ENCODE results near the gene TMEM170A.

TMEM170A gene

GRCh38 chr16:75486676-75487313 is 22.3 kb upstream of the TMEM170A start:
- ATAC-seq (peak; percentile 71), DNase-seq (ENCODE audit: low spot score in 2 of 2) (no peak)
- no peak overlapping the region for H3K4me3 Mint-ChIP-seq
- H3K27ac Mint-ChIP-seq, result no peak overlapping the region
- no peaks in the 10 kb centered on the region for H3K9me3 Mint-ChIP-seq
- no peaks in the 10 kb centered on the region for H3K36me3 Mint-ChIP-seq
- no peaks in the 10 kb centered on the region for H3K4me1 Mint-ChIP-seq

GRCh38 chr16:75486014-75486675 is 21.7 kb upstream of the TMEM170A start:
- no peaks in the 10 kb centered on the region for H3K4me1 Mint-ChIP-seq
- no peaks in the 10 kb centered on the region for H3K36me3 Mint-ChIP-seq
- no peak overlapping the region for H3K27ac Mint-ChIP-seq
- H3K4me3 Mint-ChIP-seq, result no peak overlapping the region
- DNase-seq (ENCODE audit: low spot score in 2 of 2) (no peak), ATAC-seq (no peak)
- no peaks in the 10 kb centered on the region for H3K9me3 Mint-ChIP-seq

DNA sequence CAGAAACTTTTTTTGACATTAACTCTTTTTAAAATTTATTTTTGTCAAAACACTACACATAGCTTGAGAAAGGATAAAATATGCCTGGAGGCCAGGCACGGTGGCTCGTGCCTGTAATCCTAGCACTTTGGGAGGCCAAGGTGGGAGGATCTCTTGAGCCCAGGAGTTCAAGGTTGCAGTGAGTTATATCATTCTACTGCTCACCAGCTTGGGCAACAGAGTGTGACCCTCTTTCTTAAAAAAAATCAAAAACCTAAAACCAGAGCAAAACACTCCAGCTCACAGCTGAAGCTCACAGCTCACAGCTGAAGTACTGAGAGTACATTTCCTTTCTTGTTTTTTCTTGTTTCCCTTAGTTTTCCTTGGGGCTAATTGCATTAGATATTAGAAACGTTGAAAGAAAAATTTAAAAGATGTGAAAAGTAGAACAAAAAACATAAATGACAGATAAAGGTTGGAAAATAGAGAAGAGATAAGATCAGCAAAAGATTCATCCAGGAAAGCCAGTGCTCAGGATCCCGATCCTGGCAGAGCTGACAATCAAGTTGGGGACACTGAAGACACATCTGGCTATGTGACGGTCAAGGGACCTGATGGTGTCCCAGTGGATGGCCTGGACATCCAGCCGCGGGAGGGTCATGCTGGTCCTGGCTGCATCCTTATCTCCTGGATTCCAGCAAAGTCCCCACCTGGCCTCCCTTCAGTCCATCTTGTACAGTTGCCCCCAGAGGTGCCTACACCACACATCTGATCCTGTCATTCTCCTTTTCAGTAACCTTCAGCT is 20.9 kb upstream of the TMEM170A start:
- ATAC-seq (no peak), DNase-seq (ENCODE audit: low spot score in 2 of 2) (no peak)
- no peak overlapping the region for H3K4me3 Mint-ChIP-seq
- no peaks in the 10 kb centered on the region for H3K4me1 Mint-ChIP-seq
- H3K9me3 Mint-ChIP-seq, result no peaks in the 10 kb centered on the region
- H3K36me3 Mint-ChIP-seq, result no peaks in the 10 kb centered on the region
- no peak overlapping the region for H3K27ac Mint-ChIP-seq

- no peaks in the 10 kb centered on the region for H3K36me3 Mint-ChIP-seq
- ATAC-seq (no peak), DNase-seq (ENCODE audit: low spot score in 2 of 2) (no peak)
- no peaks in the 10 kb centered on the region for H3K9me3 Mint-ChIP-seq
- no peak overlapping the region for H3K27ac Mint-ChIP-seq
- H3K4me3 Mint-ChIP-seq, result no peak overlapping the region
- peaks cover under 1% of the 10 kb centered on the region for H3K4me1 Mint-ChIP-seq
Observed at GRCh38 chr16:75483222-75483621, 18.7 kb upstream of the TMEM170A start.

GRCh38 chr16:75482434-75483205 is 18.1 kb upstream of the TMEM170A start:
- ATAC-seq, result no peak
- no peak for DNase-seq (ENCODE audit: low spot score in 2 of 2)
- Mint-ChIP-seq H3K4me3 (no peak overlapping the region), H3K9me3 (no peaks in the 10 kb centered on the region), H3K36me3 (no peaks in the 10 kb centered on the region), H3K4me1 (peaks cover 4% of the 10 kb centered on the region), H3K27ac (no peak overlapping the region)

DNA sequence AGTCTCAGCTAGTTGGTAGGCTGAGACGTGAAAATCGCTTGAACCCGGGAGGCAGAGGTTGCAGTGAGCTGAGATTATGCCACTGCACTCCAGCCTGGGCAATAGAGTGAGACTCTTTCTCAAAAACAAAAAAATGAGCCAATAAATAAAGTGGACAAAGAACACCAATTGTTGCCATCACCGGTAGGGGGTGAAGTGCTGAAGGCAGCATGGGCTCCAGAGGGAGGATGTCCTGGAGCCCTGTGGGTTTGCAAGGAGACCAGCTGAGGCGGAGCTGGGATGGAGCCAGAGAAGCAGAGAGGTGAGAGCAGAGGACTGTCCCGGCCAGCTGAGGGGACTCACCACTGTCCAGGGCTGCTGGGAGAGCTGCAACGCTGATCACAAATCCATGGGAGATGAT is 17.0 kb upstream of the TMEM170A start:
- Mint-ChIP-seq H3K4me3 (no peak overlapping the region), H3K36me3 (no peaks in the 10 kb centered on the region), H3K9me3 (no peaks in the 10 kb centered on the region), H3K4me1 (peaks cover 4% of the 10 kb centered on the region), H3K27ac (no peak overlapping the region)
- ATAC-seq (no peak), DNase-seq (ENCODE audit: low spot score in 2 of 2) (no peak)

DNA sequence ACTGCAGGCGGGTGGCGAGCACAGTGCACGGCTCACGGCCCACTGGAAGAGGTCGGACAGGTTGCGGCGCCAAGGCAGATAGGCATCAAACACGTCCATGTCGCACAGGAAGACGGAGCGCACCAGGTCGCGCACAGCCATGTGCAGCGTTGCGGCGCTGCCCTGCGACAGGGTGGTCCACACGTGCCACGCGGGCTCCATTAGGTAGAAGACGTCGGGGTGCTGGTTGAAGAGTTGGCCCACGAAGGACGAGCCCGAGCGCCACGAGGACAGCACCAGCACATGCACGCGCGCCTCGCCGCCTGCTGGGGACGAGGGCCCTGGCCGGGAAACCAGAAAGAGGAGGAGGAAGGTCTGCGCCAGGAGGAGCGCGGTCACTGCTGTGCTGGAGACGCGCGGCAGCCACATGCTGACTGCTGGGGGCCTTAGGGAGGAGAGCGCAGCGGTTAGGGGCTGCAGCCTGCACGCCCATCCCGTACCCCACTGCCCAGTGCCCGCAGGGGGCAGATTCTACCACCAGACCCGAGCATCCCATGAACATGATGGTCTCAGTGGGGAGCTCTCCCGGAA is 15.0 kb upstream of the TMEM170A start:
- no peaks in the 10 kb centered on the region for H3K9me3 Mint-ChIP-seq
- no peak overlapping the region for H3K27ac Mint-ChIP-seq
- no peak for ATAC-seq
- peaks cover 4% of the 10 kb centered on the region for H3K4me1 Mint-ChIP-seq
- no peak for DNase-seq (ENCODE audit: low spot score in 2 of 2)
- no peak overlapping the region for H3K4me3 Mint-ChIP-seq
- H3K36me3 Mint-ChIP-seq, result no peaks in the 10 kb centered on the region

- H3K27ac Mint-ChIP-seq, result peak overlapping the region; percentile 0
- ATAC-seq (no peak), DNase-seq (ENCODE audit: low spot score in 2 of 2) (no peak)
- no peak overlapping the region for H3K4me3 Mint-ChIP-seq
- H3K4me1 Mint-ChIP-seq, result peaks cover 4% of the 10 kb centered on the region
- no peaks in the 10 kb centered on the region for H3K9me3 Mint-ChIP-seq
- no peaks in the 10 kb centered on the region for H3K36me3 Mint-ChIP-seq
Observed at GRCh38 chr16:75478480-75479345, 14.2 kb upstream of the TMEM170A start.

DNA sequence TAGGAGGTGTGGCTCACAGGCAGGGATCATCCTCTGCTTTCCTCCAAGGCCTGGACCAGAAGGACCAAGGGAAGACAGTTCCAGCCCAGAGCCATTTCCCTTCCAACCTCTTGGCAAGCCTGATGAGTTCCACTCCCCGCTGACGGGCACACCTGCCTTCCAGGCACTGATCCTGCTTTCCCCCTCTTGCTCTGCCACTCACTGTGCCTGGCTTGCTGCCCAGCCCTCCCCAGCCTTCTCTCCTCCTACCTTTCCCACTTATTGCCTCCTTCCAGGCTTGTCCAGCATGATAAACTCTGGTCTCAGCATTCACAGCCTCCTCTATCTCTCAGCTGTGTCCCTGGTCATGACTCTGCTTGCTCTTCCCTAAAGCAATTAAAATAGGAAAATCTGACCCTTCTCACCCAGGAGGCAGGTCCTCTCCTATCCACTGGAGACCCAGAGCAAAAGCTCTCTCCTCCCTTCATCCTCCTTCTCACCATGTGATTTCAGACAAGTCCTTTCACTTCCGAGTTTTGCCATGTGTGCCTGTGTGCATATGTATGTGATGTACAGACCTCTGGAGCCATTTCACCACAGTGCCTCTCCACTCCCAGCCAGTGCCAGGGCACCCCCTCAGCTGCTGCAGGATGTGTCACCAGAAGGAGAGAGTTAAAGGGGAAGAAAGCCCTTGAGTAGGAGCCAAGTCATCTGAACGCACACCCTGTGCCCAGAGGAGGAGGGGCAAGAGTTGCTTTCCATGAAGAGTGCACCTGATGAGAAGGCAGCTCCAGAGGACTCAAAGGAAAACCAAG is 13.4 kb upstream of the TMEM170A start:
- no peak for ATAC-seq
- Mint-ChIP-seq H3K4me3 (no peak overlapping the region), H3K27ac (peak overlapping the region; percentile 0), H3K36me3 (no peaks in the 10 kb centered on the region), H3K4me1 (peaks cover 4% of the 10 kb centered on the region), H3K9me3 (no peaks in the 10 kb centered on the region)
- no peak for DNase-seq (ENCODE audit: low spot score in 2 of 2)

- Mint-ChIP-seq H3K4me1 (peaks cover 4% of the 10 kb centered on the region), H3K27ac (no peak overlapping the region), H3K36me3 (no peaks in the 10 kb centered on the region), H3K4me3 (no peak overlapping the region), H3K9me3 (no peaks in the 10 kb centered on the region)
- ATAC-seq, result no peak
- DNase-seq (ENCODE audit: low spot score in 2 of 2), result no peak
Observed at GRCh38 chr16:75476817-75477216, 12.3 kb upstream of the TMEM170A start.

- Mint-ChIP-seq H3K4me1 (peaks cover 4% of the 10 kb centered on the region), H3K9me3 (no peaks in the 10 kb centered on the region), H3K27ac (no peak overlapping the region), H3K36me3 (no peaks in the 10 kb centered on the region), H3K4me3 (no peak overlapping the region)
- no peak for DNase-seq (ENCODE audit: low spot score in 2 of 2)
- peak; percentile 85 for ATAC-seq
Observed at GRCh38 chr16:75475420-75475847, 10.9 kb upstream of the TMEM170A start.

- Mint-ChIP-seq H3K27ac (no peak overlapping the region), H3K4me3 (no peak overlapping the region), H3K4me1 (peaks cover 3% of the 10 kb centered on the region), H3K9me3 (no peaks in the 10 kb centered on the region), H3K36me3 (no peaks in the 10 kb centered on the region)
- ATAC-seq (no peak), DNase-seq (ENCODE audit: low spot score in 2 of 2) (no peak)
Observed at GRCh38 chr16:75472908-75473877, 8.7 kb upstream of the TMEM170A start.
